HG03280 (cell line): Measurements from ENCODE around the gene INS.

Experiments used
- ATAC-seq: cut with Tn5 transposase; IDR thresholded peaks from one replicate; pipeline ENCODE4 v1.9.1; 2021; ENCODE audit warnings: mild to moderate bottlenecking, moderate library complexity; ENCODE audit not compliant: unreplicated experiment

Gene INS

DNA sequence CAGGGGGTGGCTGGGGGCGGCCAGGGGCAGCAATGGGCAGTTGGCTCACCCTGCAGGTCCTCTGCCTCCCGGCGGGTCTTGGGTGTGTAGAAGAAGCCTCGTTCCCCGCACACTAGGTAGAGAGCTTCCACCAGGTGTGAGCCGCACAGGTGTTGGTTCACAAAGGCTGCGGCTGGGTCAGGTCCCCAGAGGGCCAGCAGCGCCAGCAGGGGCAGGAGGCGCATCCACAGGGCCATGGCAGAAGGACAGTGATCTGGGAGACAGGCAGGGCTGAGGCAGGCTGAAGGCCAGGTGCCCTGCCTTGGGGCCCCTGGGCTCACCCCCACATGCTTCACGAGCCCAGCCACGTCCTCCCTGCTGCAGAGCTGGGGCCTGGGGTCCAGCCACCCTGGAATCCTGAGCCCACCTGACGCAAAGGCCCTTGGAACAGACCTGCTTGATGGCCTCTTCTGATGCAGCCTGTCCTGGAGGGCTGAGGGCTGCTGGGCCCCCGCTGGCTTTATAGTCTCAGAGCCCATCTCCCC is at the start of gene INS:
Gene INS (minus strand): TSS at position 474 of the 524 bp plus-strand sequence. CDS start 238 bp downstream, at position 236.
- ATAC-seq = no peak

DNA sequence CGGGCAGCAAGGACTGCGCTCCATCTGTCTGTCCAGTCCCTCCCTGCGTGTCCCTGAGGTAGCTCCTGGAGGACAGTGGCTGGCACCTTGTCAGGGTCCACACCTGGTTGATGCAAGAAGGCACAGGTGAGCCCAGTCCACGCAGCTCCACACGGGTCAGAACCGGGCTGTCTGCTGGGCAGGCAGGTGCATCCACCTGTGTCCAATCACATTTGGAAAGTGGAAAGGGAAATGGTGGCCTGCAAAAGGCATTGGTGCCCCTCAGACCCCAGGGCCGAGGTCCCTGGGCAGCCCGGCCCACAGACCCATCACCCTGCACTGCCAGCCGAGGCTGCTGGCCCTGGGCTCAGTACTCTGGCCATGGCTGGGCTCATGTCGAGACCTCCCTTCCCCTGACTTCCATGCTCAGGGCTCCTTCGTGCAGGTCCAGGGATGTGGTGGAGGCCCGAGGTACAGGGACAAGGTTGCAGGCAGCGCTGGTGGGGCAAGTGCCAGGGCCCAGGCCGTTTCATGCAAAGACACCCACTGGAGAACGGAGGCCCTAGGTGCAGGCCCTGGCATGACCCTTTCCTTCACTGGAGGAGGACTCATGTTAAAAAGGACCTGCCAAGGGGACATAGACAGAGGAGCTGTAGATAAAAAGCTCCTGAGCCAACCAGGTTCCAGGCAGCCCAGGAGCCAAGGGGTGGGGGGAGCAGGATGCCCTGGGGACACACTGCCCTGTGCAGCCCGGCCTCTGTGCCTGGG is 49.5 kb upstream of the INS start:
- ATAC-seq = no peak

GRCh38 chr11:2209900-2210321 is 48.9 kb upstream of the INS start:
- no peak for ATAC-seq

DNA sequence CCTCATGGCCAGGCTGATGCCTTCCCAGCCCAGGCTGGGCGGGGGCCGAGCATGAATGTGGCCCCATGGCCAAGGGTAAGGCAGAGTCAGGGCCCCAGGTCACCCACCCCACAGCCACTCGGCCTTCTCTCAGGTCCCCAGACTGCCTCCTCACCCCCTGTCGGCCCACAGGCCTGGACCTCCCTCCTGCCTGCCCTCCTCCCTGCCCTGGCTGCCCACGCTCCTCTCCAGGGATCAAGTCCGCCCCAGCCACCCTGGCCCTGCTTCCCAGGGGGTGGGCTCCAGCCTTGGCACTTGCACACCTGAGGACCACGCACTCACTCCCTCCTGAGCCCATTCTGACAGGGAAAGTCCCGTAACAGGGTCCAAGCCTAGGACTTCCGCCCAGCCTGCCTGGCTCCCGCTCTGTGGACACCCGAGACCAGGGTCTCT is 48.4 kb upstream of the INS start:
- ATAC-seq = no peak

GRCh38 chr11:2208691-2209369 is 47.8 kb upstream of the INS start:
- ATAC-seq = no peak

DNA sequence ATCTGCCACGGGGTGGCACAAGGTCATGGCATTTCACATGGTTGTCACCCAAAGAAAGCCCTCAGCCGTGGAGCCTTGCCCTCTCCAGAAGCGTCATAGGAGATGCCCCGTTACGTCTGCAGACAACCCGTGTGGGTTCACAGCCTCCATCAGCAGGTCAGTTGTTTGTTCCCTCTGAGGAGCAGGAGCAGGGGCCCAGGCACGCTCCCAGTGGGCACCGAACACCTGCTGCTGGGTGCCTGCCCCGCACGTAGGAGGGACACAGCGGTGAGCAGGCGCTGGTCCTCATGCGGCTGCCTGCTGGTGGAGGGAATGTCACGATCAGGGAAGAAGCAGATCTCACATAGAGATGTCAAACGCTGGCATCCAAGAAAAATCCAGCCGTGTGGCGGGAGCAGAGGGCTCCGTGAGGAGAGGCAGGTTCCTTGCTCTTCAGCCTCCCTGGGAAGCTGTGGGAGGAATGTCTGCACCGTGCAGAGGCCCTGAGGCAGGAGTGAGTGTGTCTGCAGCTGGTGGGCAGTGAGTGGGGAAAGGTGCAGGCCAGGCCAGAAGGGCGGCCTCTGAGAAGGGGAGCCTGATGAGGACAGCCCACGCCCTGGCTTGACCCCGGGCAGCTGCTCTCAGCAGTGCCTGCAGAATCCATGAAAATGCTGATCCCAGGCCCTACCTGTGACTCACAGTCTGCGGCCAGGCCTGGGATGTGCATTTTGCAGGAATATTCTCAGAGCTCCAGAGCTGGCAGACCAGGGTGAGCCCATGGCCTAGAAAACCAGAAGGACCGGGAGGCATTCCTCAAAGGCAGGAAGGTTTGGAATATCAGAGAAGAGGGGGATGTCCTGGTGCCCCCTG is 47.0 kb upstream of the INS start:
- no peak for ATAC-seq

DNA sequence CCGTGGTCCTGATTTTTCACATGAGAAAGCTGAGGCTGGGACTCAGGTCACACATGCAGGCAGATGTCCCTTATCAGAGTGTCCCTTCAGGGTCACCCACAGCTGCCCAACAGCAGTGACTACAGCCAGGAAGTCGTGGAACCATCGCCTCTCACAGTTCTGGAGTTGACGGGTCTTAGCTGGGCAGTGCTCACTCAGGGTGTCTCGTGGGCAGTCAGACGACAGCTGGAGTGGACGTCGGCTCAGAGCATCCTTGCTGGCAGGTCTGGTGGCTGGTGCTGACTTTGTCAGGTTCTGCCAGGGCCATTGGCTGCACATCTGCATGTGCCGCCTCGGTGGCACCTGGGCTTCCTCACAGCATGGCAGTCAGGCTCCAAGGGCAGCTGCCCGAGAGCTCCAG is 46.2 kb upstream of the INS start:
- no peak for ATAC-seq

DNA sequence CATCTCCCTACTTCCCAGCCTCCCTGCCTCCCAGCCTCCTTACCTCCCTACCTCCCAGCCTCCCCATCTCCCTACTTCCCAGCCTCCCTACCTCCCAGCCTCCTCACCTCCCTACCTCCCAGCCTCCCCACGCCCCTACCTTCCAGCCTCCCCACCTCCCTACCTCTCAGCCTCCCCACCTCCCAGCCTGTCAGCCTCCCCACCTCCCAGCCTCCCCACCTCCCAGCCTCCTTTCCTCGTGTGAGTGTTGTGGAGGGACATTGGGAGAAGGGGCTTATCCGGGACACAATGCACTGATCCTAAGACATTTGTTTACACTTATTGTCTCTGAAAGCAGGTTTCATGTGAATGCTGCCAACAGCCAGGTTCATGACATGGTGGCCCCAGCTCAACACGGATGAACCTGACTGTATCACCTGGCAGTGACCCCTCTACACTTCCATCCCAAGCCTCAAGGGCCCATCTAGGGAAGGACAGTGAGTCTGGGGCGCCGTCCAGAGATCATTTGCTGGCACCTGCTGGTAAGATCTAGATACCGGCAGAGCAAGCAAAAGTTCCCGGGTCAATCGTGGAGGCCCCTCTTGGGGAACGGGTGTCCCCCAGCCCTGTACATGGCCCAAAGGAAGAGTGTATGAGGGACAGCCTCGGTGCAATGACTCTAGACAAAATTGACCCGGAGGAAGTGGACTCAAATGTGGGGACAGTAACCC is 45.1 kb upstream of the INS start:
- no peak for ATAC-seq

GRCh38 chr11:2205214-2205720 is 44.3 kb upstream of the INS start:
- no peak for ATAC-seq

DNA sequence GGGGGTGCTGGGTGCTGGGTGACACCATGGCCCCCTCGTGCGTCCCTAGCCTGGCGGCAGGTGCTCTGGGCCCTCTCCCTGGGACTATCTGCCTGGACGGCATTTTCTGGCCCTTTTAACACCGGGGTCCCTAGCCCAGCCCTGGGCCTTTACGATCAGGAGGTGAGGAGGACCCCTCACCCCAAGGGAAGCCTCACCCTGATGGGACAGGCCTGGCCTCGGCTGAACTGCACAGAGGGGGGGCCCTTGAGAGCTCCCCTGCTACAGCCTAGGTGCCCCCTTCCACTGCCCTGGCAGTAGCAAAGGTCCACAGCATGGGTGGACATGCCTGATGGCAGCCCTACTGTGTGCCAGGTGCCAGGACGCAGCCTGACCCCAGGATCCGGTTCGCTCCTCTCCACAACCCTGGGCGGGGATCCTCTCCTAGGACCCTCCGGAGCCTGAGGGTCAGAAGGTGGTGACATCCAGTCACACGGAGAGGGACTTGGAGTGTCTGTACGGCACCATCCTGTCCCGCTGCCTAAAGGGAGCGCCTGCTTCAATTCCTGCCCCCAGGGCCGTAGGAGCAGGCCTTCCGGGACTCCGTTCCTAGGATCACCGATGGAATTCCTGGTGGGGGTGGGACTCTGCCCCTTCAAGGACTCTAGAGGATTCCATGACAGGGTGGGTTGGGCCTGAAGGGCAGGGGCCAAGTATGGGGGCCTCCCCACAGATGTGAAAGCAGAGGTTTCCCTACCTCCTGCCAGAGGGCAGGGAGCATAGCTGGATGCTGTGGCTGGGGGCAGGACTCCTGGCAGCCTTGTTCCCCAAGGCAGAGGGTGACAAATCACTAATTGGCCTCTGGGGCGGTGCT is 43.6 kb upstream of the INS start:
- no peak for ATAC-seq

- no peak for ATAC-seq
These were observed 42.6 kb upstream of the INS start for GRCh38 chr11:2203440-2204259.

- ATAC-seq = no peak
These were observed 42.0 kb upstream of the INS start for GRCh38 chr11:2202900-2203439.

- no peak for ATAC-seq
These were observed 41.3 kb upstream of the INS start for GRCh38 chr11:2202071-2202899.

DNA sequence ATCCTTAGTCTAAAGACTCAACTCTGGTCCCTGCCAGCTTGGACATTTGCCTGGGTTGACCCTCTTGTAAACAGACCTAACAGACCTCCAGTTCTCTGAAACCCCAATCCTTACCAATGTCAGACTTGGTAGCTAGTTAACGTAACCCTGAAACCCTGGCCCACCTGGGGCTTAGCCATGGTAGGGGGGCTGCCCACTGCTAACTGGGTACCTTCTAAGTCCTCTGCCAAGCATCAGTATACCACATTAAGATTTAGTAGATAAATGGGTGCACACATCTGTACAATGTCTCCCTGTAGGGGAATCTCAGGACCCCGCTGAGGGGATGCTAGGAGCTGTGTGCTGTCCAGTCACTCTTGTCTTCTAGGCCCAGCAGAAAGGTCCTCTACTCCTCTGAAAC is 40.5 kb upstream of the INS start:
- no peak for ATAC-seq

DNA sequence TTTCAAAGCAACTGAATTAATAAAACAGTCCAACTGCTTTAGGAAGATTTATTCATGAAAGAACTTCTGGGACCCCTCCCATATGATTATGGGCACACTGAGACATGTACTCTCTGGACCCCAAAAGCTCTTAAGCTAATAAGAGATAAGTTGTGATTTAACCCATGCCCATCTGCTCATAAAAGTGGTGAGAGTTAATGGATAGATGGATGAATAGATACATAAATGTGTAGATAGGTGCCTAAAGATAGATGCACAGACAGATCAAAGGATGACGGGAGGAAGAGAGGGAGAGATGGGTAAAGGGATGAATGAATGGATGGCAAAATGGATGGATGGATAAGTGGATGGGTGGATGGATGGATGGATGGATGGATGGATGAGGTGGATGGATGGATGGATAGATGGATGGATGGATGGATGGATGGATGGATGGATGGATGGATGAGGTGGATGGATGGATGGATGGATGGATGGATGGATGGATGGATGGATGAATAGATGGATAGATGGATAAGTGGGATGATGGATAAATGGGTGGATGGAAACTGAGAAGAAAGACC is 40.0 kb upstream of the INS start:
- ATAC-seq = no peak

DNA sequence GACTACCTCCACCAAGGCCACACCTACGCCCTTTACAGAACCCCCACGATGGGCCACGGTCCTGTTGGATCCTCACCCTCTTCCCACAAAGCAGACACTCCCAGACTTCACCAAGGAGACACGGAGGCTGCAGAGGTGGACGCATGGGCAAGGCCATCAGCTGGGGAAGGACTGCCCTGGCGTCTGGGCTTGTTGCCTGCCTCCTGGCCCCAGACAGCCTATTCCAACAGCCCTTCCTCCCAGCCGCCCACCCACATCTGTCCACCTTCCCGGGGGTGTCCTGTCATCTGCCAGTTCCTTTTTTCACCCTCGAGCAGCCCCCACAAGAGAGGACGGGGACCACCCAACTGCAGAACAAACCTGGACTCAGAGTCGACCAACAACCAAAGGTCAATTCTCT is 39.5 kb upstream of the INS start:
- no peak for ATAC-seq
